ENCODE measurements around the gene PPP2R2C.

The PPP2R2C gene

GRCh38 chr4:6448476-6449170 lies 23.8 kb downstream of the PPP2R2C start:
- DNase-seq (ENCODE audit: low read depth), result no peak

GRCh38 chr4:6447672-6448171 lies 24.7 kb downstream of the PPP2R2C start:
- DNase-seq (ENCODE audit: low read depth), result no peak

GRCh38 chr4:6446538-6447451 lies 25.6 kb downstream of the PPP2R2C start:
- DNase-seq (ENCODE audit: low read depth), result no peak

- DNase-seq (ENCODE audit: low read depth), result no peak
These were observed 26.3 kb downstream of the PPP2R2C start for GRCh38 chr4:6446130-6446482.

- no peak for DNase-seq (ENCODE audit: low read depth)
These were observed 26.8 kb downstream of the PPP2R2C start for GRCh38 chr4:6445403-6446129.

- DNase-seq (ENCODE audit: low read depth), result no peak
These were observed 27.8 kb downstream of the PPP2R2C start for GRCh38 chr4:6444582-6444981.

- DNase-seq (ENCODE audit: low read depth), result no peak
These were observed 29.1 kb downstream of the PPP2R2C start for GRCh38 chr4:6443035-6444023.

- no peak for DNase-seq (ENCODE audit: low read depth)
These were observed 29.9 kb downstream of the PPP2R2C start for GRCh38 chr4:6442555-6442954.

- no peak for DNase-seq (ENCODE audit: low read depth)
These were observed 30.7 kb downstream of the PPP2R2C start for GRCh38 chr4:6441758-6442157.

GRCh38 chr4:6441202-6441582 lies 31.2 kb downstream of the PPP2R2C start:
- DNase-seq (ENCODE audit: low read depth), result no peak

GRCh38 chr4:6440506-6441201 lies 31.8 kb downstream of the PPP2R2C start:
- no peak for DNase-seq (ENCODE audit: low read depth)

GRCh38 chr4:6439120-6439762 lies 33.2 kb downstream of the PPP2R2C start:
- DNase-seq (ENCODE audit: low read depth), result no peak

GRCh38 chr4:6437826-6438238 lies 34.6 kb downstream of the PPP2R2C start:
- no peak for DNase-seq (ENCODE audit: low read depth)

GRCh38 chr4:6435010-6435409 lies 37.4 kb downstream of the PPP2R2C start:
- no peak for DNase-seq (ENCODE audit: low read depth)

- no peak for DNase-seq (ENCODE audit: low read depth)
These were observed 41.5 kb downstream of the PPP2R2C start for GRCh38 chr4:6430927-6431326.

GRCh38 chr4:6427439-6428090 lies 44.8 kb downstream of the PPP2R2C start:
- no peak for DNase-seq (ENCODE audit: low read depth)

- DNase-seq (ENCODE audit: low read depth), result no peak
These were observed 45.6 kb downstream of the PPP2R2C start for GRCh38 chr4:6426571-6427438.

- no peak for DNase-seq (ENCODE audit: low read depth)
These were observed 46.5 kb downstream of the PPP2R2C start for GRCh38 chr4:6425911-6426310.

- DNase-seq (ENCODE audit: low read depth), result no peak
These were observed 47.1 kb downstream of the PPP2R2C start for GRCh38 chr4:6425336-6425735.
